HCT116 (cell line): ENCODE measurements around the gene ATAD2B. TPM values are rescaled to one million over a fixed set of nuclear protein-coding genes. Genes with fewer than 3 reads are reported as not detected.

Experiments used
- ATAC-seq: fragments of 200-7000 bp; cut with Tn5 transposase; 2 replicates; pipeline ENCODE4 v1.9.1; 2020; ENCODE audit warnings: mild to moderate bottlenecking, moderate library complexity
- BruUV-seq: library from RNA; stranded (reverse); fragments of 400-500 nt; replicated peaks from 2 replicates; lab custom pipeline; 2021; lab: Mats Ljungman, UMichigan
- CTCF ChIA-PET: fragments of 300-600 bp; sonication (Branson Sonifier 250); formaldehyde crosslinking; loops from one replicate; lab custom pipeline; 2021; ENCODE audit warnings: antibody characterized with exemption; lab: Charles Lee
- POLR2A ChIA-PET: fragments of 300-600, 350-600 bp; sonication (Branson Sonifier 250); formaldehyde crosslinking; loops from one replicate; lab custom pipeline; 2021; ENCODE audit warnings: antibody characterized with exemption; lab: Charles Lee
- RAD21 ChIA-PET, 2 experiments: fragments of 300-600 bp; sonication (Branson Sonifier 250); formaldehyde crosslinking; loops; one replicate each; lab custom pipeline; 2023; ENCODE audit warnings: low total read pairs in 2 of 2; ENCODE audit not compliant: uncharacterized antibody in 2 of 2, unreplicated experiment in 2 of 2, low non-redundant PET in 1 of 2; lab: Charles Lee
- DNase-seq: peaks from one replicate; pipeline ENCODE4 v3.0.0-alpha.2; 2010; ENCODE audit warnings: low read depth, low spot score
- H2AFZ ChIP-seq: fragments of 200-600 bp; shearing (Covaris generic), sonication (generic); 2 replicates; pipeline ENCODE4 v1.6.1; 2017; ENCODE audit warnings: low read depth, mixed run types, mixed read lengths, antibody characterized with exemption, low read length; ENCODE audit not compliant: poor library complexity, severe bottlenecking
- H3K27ac ChIP-seq: 2 replicates; pipeline ENCODE4 v1.5.1; 2012; ENCODE audit warnings: low read depth, low read length
- H3K27me3 ChIP-seq: fragments of 200-600 bp; sonication (generic); 2 replicates; pipeline ENCODE4 v1.6.1; 2016; ENCODE audit warnings: mixed run types, low read length, mixed read lengths; ENCODE audit not compliant: insufficient read depth
- H3K36me3 ChIP-seq, 2 experiments: fragments of 200-500 bp in 1 of 2; fragments of 200-600 bp in 1 of 2; sonication (Bioruptor generic) in 1 of 2; sonication (generic) in 1 of 2; 2 replicates each; pipeline versions ENCODE4 v1.5.1 to v1.6.1; 2014 to 2016; ENCODE audit warnings: low read length in 2 of 2, inconsistent platforms in 1 of 2, mixed read lengths in 1 of 2, mixed run types in 1 of 2; ENCODE audit not compliant: insufficient read depth in 2 of 2, control insufficient read depth in 1 of 2
- H3K4me1 ChIP-seq, 2 experiments: fragments of 200-600 bp in 1 of 2; sonication (generic) in 1 of 2; 2 replicates each; pipeline versions ENCODE4 v1.5.1 to v1.6.1; 2012 to 2017; ENCODE audit warnings: low read length in 2 of 2, inconsistent platforms in 1 of 2, mild to moderate bottlenecking in 1 of 2, mixed read lengths in 1 of 2, mixed run types in 1 of 2, moderate library complexity in 1 of 2; ENCODE audit not compliant: insufficient read depth in 2 of 2, control insufficient read depth in 1 of 2
- H3K4me2 ChIP-seq: fragments of 200-600 bp; sonication (generic); 2 replicates; pipeline ENCODE4 v1.6.1; 2017; ENCODE audit warnings: mixed run types, low read length, mixed read lengths
- H3K4me3 ChIP-seq, 2 experiments: fragments of 200-600 bp in 1 of 2; sonication (generic) in 1 of 2; replicated peaks in 1 of 2; 2 replicates each; pipeline ENCODE4 v1.5.1; 2011 to 2016; ENCODE audit warnings: low read length in 2 of 2, control low read depth in 1 of 2, low read depth in 1 of 2, mild to moderate bottlenecking in 1 of 2, mixed read lengths in 1 of 2, mixed run types in 1 of 2
- H3K79me2 ChIP-seq: fragments of 200-600 bp; sonication (generic); 2 replicates; pipeline ENCODE4 v1.6.1; 2017; ENCODE audit warnings: mild to moderate bottlenecking, mixed run types, low read length, moderate library complexity, mixed read lengths; ENCODE audit not compliant: insufficient read depth
- H3K9ac ChIP-seq: fragments of 200-600 bp; sonication (generic); 2 replicates; pipeline ENCODE4 v1.6.1; 2016; ENCODE audit warnings: low read length, mixed read lengths
- H3K9me2 ChIP-seq: fragments of 200-600 bp; sonication (generic), shearing (Covaris generic); 2 replicates; pipeline ENCODE4 v1.6.1; 2017; ENCODE audit warnings: mixed run types, mild to moderate bottlenecking, moderate library complexity; ENCODE audit not compliant: insufficient read depth
- H3K9me3 ChIP-seq, 2 experiments: fragments of 200-500 bp in 1 of 2; fragments of 200-600 bp in 1 of 2; sonication (Bioruptor generic) in 1 of 2; sonication (generic) in 1 of 2; 2 replicates each; pipeline ENCODE4 v1.6.1; 2014 to 2017; ENCODE audit warnings: low read length in 2 of 2, mixed read lengths in 2 of 2, inconsistent platforms in 1 of 2, low read depth in 1 of 2, mild to moderate bottlenecking in 1 of 2, mixed run types in 1 of 2, moderate library complexity in 1 of 2; ENCODE audit not compliant: control insufficient read depth in 1 of 2, insufficient read depth in 1 of 2
- H4K20me1 ChIP-seq: fragments of 200-600 bp; sonication (generic), shearing (Covaris generic); 2 replicates; pipeline ENCODE4 v1.6.1; 2017; ENCODE audit warnings: mixed run types, mild to moderate bottlenecking, moderate library complexity; ENCODE audit not compliant: insufficient read depth
- CEBPB ChIP-seq: IDR thresholded peaks from 2 replicates; pipeline ENCODE4 v1.6.1; 2012; ENCODE audit warnings: low read depth
- CTCF ChIP-seq, 3 experiments: fragments of 200-600 bp in 1 of 3; sonication (generic) in 1 of 3; IDR thresholded peaks in 2 of 3; conservative IDR thresholded peaks in 1 of 3; 2 replicates each; pipeline ENCODE4 v1.5.1; 2012 to 2017; ENCODE audit warnings: low read depth in 2 of 3, low read length in 2 of 3, antibody characterized with exemption in 1 of 3, borderline replicate concordance in 1 of 3, control low read depth in 1 of 3, mild to moderate bottlenecking in 1 of 3, mixed read lengths in 1 of 3, mixed run types in 1 of 3, moderate library complexity in 1 of 3; ENCODE audit not compliant: insufficient read depth in 1 of 3
- EGR1 ChIP-seq: IDR thresholded peaks from 2 replicates; pipeline ENCODE4 v1.6.1; 2012; ENCODE audit warnings: low read depth
- EZH2 ChIP-seq: fragments of 200-600 bp; sonication (generic); IDR thresholded peaks from 2 replicates; pipeline ENCODE4 v1.6.1; 2017; ENCODE audit warnings: antibody characterized with exemption, mixed run types
- EZH2phosphoT487 ChIP-seq: fragments of 200-600 bp; IDR thresholded peaks from 2 replicates; pipeline ENCODE4 v1.6.1; 2018; ENCODE audit warnings: antibody characterized with exemption, borderline replicate concordance
- POLR2A ChIP-seq: IDR thresholded peaks from 2 replicates; pipeline ENCODE4 v1.7.0; 2011; ENCODE audit warnings: borderline replicate concordance; ENCODE audit not compliant: insufficient read depth, insufficient read length; ENCODE audit errors: extremely low read depth
- POLR2AphosphoS5 ChIP-seq: IDR thresholded peaks from 2 replicates; pipeline ENCODE4 v1.6.1; 2011; ENCODE audit warnings: mild to moderate bottlenecking, low read depth, low read length, moderate library complexity
- SRF ChIP-seq: IDR thresholded peaks from 2 replicates; pipeline ENCODE4 v1.6.1; 2012; ENCODE audit warnings: low read depth
- TCF7L2 ChIP-seq: IDR thresholded peaks from 2 replicates; pipeline ENCODE4 v1.7.0; 2011; ENCODE audit warnings: borderline replicate concordance, inconsistent platforms; ENCODE audit not compliant: insufficient read depth, insufficient read length; ENCODE audit errors: extremely low read depth
- YY1 ChIP-seq: IDR thresholded peaks from 2 replicates; pipeline ENCODE4 v1.6.1; 2011; ENCODE audit warnings: low read length, low read depth, moderate library complexity, mild to moderate bottlenecking; ENCODE audit not compliant: insufficient replicate concordance; ENCODE audit errors: extremely low read depth
- ZNF274 ChIP-seq: fragments of 200-500 bp; sonication (Bioruptor generic); IDR thresholded peaks from 2 replicates; pipeline ENCODE4 v1.6.1; 2014; ENCODE audit warnings: mild to moderate bottlenecking, low read depth, low read length, inconsistent platforms
- intact Hi-C: fragments of 100-400 bp; cut with micrococcal nuclease; formaldehyde crosslinking; loops from 2 replicates; pipeline ENCODE4 v1.10.0; 2022
- total RNA-seq: library from RNA; stranded (reverse); gene quantifications from one replicate; pipeline ENCODE4 v1.2.1, GENCODE V29; 2021; ENCODE audit not compliant: unreplicated experiment

ATAD2B gene
- total RNA-seq, 1 experiment from 2014 or later, result 9.6 TPM

- intact Hi-C loops, result no loop called here
- Histone ChIP-seq H2AFZ (no peak overlapping the region), H3K27me3 (no peaks in the 10 kb centered on the region), H3K27ac (no peak overlapping the region), H3K9ac (no peak overlapping the region), H3K9me2 (no peaks in the 10 kb centered on the region), H3K4me2 (no peak overlapping the region), H3K4me1 (peaks cover 0 to 15% of the 10 kb centered on the region in 2 experiments; a peak in 3 of 4 replicates), H4K20me1 (no peaks in the 10 kb centered on the region), H3K79me2 (no peaks in the 10 kb centered on the region)
- no TSS peak for BruUV-seq
- no peak for ATAC-seq
- TF ChIP-seq SRF (no peak), EGR1 (no peak), CEBPB (no peak), TCF7L2 (no peak), YY1 (no peak), EZH2phosphoT487 (no peak), POLR2AphosphoS5 (no peak), ZNF274 (no peak), EZH2 (no peak), POLR2A (no peak), CTCF (IDR thresholded peaks at IDR 0.05 in 2 of 3, conservative IDR thresholded peaks at IDR 0.05 in 1 of 3; ENCODE audit: borderline replicate concordance in 1 of 3, insufficient read depth in 1 of 3, low read depth in 2 of 3, low read length in 2 of 3) (no peak)
- TF ChIP-seq, all 23 proteins: peak for 0
- POLR2A ChIA-PET, result no interaction called here
- H3K4me3 ChIP-seq, result no peak overlapping the region
- no peaks in the 10 kb centered on the region for H3K9me3 ChIP-seq
- RAD21 ChIA-PET, result no interaction called here
- CTCF ChIA-PET, result no interaction called here
- no peaks in the 10 kb centered on the region for H3K36me3 ChIP-seq
- DNase-seq, result no peak
Observed at GRCh38 chr2:23784971-23785370, 142.0 kb downstream of the ATAD2B start.
